Activated naive CD4-positive, alpha-beta T cell treated with anti-CD3 and anti-CD28 coated beads for 36 hours (primary cell): ENCODE data around the gene GPR171. TPM values are rescaled to one million over a fixed set of nuclear protein-coding genes. Genes with fewer than 3 reads are reported as not detected.

Experiments used
- CTCF ChIA-PET: fragments of 350-600 bp; sonication (Branson Sonifier 250); formaldehyde crosslinking; loops from one replicate; lab custom pipeline; 2021; ENCODE audit warnings: antibody characterized with exemption; lab: Charles Lee
- DNase-seq: peaks from one replicate; pipeline ENCODE4 v3.0.0-alpha.2; 2020
- H3K27ac Mint-ChIP-seq: one replicate; pipeline ENCODE4 v1.8.0; 2021; ENCODE audit warnings: mild to moderate bottlenecking, mixed read lengths
- H3K27me3 Mint-ChIP-seq: one replicate; pipeline ENCODE4 v1.8.0; 2021; ENCODE audit warnings: low read depth, mixed read lengths
- H3K36me3 Mint-ChIP-seq: one replicate; pipeline ENCODE4 v1.8.0; 2021; ENCODE audit warnings: low read depth, mixed read lengths
- H3K4me1 Mint-ChIP-seq: one replicate; pipeline ENCODE4 v1.8.0; 2021; ENCODE audit warnings: low read depth, mixed read lengths
- H3K4me3 Mint-ChIP-seq: one replicate; pipeline ENCODE4 v1.8.0; 2021; ENCODE audit warnings: mild to moderate bottlenecking, moderate library complexity, mixed read lengths
- H3K9me3 Mint-ChIP-seq: one replicate; pipeline ENCODE4 v1.8.0; 2021; ENCODE audit warnings: mixed read lengths
- intact Hi-C: fragments of 100-400 bp; cut with micrococcal nuclease; formaldehyde crosslinking; loops from one replicate; pipeline ENCODE4 v1.15.1; 2023
- total RNA-seq, 2 experiments: library from RNA; stranded (reverse); gene quantifications; one replicate each; pipeline ENCODE4 v1.2.3, GENCODE V29; 2021

The GPR171 gene
- total RNA-seq, 2 experiments from 2014 or later, result 42.8 to 46.9 TPM

DNA sequence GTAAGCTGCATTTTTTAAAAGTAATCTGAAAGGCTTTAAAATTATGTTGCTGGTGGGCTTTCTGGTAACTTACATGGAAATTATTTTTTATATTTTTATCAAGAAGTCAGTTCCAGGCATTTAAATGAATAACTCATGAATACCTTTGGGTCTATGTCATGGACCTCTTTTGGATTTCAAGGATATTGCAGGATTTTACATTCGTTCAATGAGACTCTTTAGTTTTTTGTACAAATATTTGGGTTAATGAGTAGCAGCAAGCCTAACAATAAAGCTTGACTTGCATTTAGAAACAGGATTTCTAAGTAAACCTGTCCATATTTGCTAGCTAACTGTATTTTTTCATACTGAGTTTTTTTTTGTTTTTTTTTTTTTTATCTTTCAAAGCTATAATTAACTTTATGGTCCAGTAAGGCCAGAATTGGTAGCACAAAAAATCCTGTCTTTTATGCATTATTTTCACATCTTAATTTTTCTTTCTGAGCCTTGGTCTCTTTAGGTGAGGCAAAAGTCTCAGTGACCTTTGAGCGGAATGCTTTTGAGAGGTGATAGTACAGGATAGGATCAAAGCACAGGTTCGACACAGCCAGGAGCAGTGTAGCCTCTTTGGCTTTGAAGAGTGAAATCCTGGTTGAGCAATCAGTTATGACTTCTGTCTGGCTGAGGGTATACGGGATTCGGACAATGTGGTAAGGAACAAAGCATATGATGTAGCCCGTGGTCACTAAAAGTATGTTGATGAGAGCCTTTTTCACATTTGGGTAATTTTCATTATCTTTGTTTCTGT is 4.8 kb downstream of the GPR171 start:
- H3K4me3 Mint-ChIP-seq, result peak overlapping the region; percentile 94
- peaks cover 40% of the 10 kb centered on the region for H3K4me1 Mint-ChIP-seq
- H3K27ac Mint-ChIP-seq, result peak overlapping the region; percentile 100
- H3K9me3 Mint-ChIP-seq, result peaks cover 6% of the 10 kb centered on the region
- CTCF ChIA-PET, result interaction anchor here (1.8 to 3.6 kb wide), 3 partner anchors 10 to 30 kb away, joined by 5 to 18 read pairs (median 15); no protein-coding TSS in a partner anchor
- no peak for DNase-seq
- H3K36me3 Mint-ChIP-seq, result peaks cover 66% of the 10 kb centered on the region
- intact Hi-C loops, result loop anchor here (5.0 kb wide), 1 partner anchor 596 kb away; the partner anchor contains the start of gene SELENOT
- no peaks in the 10 kb centered on the region for H3K27me3 Mint-ChIP-seq

DNA sequence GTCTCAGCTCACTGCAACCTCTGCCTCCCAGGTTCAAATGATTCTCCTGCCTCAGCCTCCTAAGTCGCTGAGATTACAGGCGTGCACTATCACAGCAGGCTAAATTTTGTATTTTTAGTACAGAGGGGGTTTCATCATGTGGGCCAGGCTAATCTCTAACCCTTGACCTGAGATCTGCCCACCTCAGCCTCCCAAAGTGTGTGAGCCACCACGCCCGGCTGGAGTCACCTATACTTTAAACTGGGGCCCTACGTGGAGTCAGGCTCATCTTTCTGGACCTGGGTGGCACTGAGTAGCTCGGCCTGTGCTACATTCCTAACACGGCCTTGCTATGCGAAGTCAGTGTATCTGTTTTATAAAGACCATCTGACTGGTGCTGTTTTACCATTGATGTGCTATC is 5.8 kb downstream of the GPR171 start:
- intact Hi-C loops, result loop anchor here (5.0 kb wide), 1 partner anchor 595 kb away; the partner anchor contains the start of gene SELENOT
- Mint-ChIP-seq H3K27me3 (no peaks in the 10 kb centered on the region), H3K4me3 (no peak overlapping the region), H3K27ac (peak overlapping the region; percentile 41), H3K9me3 (peaks cover 12% of the 10 kb centered on the region), H3K4me1 (peaks cover 46% of the 10 kb centered on the region), H3K36me3 (peaks cover 60% of the 10 kb centered on the region)
- no peak for DNase-seq
- CTCF ChIA-PET, result interaction anchor here (1.0 to 3.1 kb wide), 7 partner anchors 9 to 38 kb away, joined by 3 to 18 read pairs (median 5); no protein-coding TSS in a partner anchor

- intact Hi-C loops, result loop anchor here (5.0 kb wide), 1 partner anchor 594 kb away; the partner anchor contains the start of gene SELENOT
- H3K27me3 Mint-ChIP-seq, result no peaks in the 10 kb centered on the region
- peaks cover 53% of the 10 kb centered on the region for H3K36me3 Mint-ChIP-seq
- CTCF ChIA-PET, result interaction anchor here (1.0 to 3.1 kb wide), 7 partner anchors 8 to 39 kb away, joined by 3 to 18 read pairs (median 5); no protein-coding TSS in a partner anchor
- H3K9me3 Mint-ChIP-seq, result peaks cover 12% of the 10 kb centered on the region
- H3K27ac Mint-ChIP-seq, result peak overlapping the region; percentile 41
- H3K4me3 Mint-ChIP-seq, result no peak overlapping the region
- H3K4me1 Mint-ChIP-seq, result peaks cover 50% of the 10 kb centered on the region
- DNase-seq, result no peak
These were observed 6.6 kb downstream of the GPR171 start for GRCh38 chr3:151196434-151196833.

- no peak overlapping the region for H3K4me3 Mint-ChIP-seq
- H3K27me3 Mint-ChIP-seq, result no peaks in the 10 kb centered on the region
- H3K4me1 Mint-ChIP-seq, result peaks cover 56% of the 10 kb centered on the region
- H3K36me3 Mint-ChIP-seq, result peaks cover 50% of the 10 kb centered on the region
- H3K27ac Mint-ChIP-seq, result no peak overlapping the region
- DNase-seq, result no peak
- intact Hi-C loops, result loop anchor here (5.0 kb wide), 1 partner anchor 594 kb away; the partner anchor contains the start of gene SELENOT
- CTCF ChIA-PET, result interaction anchor here (0.7 to 3.1 kb wide), 5 partner anchors 12 to 411 kb away, joined by 3 to 18 read pairs (median 6); no protein-coding TSS in a partner anchor
- peaks cover 13% of the 10 kb centered on the region for H3K9me3 Mint-ChIP-seq
These were observed 7.2 kb downstream of the GPR171 start for GRCh38 chr3:151195826-151196225.

- Mint-ChIP-seq H3K9me3 (peaks cover 11% of the 10 kb centered on the region), H3K27me3 (no peaks in the 10 kb centered on the region), H3K4me3 (no peak overlapping the region), H3K4me1 (peaks cover 68% of the 10 kb centered on the region), H3K27ac (no peak overlapping the region), H3K36me3 (peaks cover 28% of the 10 kb centered on the region)
- CTCF ChIA-PET, result interaction anchor here (1.0 to 1.2 kb wide), 4 partner anchors 9 to 86 kb away, joined by 3 to 4 read pairs (median 4); partner anchors contain the start of gene P2RY14
- intact Hi-C loops, result no loop called here
- DNase-seq, result no peak
These were observed 10.5 kb downstream of the GPR171 start for GRCh38 chr3:151192545-151192944.

- Mint-ChIP-seq H3K36me3 (peaks cover 21% of the 10 kb centered on the region), H3K4me3 (peak overlapping the region; percentile 41), H3K9me3 (peaks cover 11% of the 10 kb centered on the region), H3K27me3 (no peaks in the 10 kb centered on the region), H3K27ac (peak overlapping the region; percentile 93), H3K4me1 (peaks cover 68% of the 10 kb centered on the region)
- no peak for DNase-seq
- intact Hi-C loops, result loop anchor here (1.0 to 2.0 kb wide), 6 partner anchors 12 to 114 kb away; partner anchors contain the start of genes GPR171 and P2RY14
- CTCF ChIA-PET, result interaction anchor here (1.0 to 2.2 kb wide), 2 partner anchors 20 to 37 kb away, joined by 4 to 9 read pairs; no protein-coding TSS in a partner anchor
These were observed 11.9 kb downstream of the GPR171 start for GRCh38 chr3:151191095-151191494.

- no peak for DNase-seq
- Mint-ChIP-seq H3K27me3 (no peaks in the 10 kb centered on the region), H3K4me1 (peaks cover 44% of the 10 kb centered on the region), H3K9me3 (no peaks in the 10 kb centered on the region), H3K4me3 (peak overlapping the region; percentile 62), H3K27ac (peak overlapping the region; percentile 51), H3K36me3 (no peaks in the 10 kb centered on the region)
- intact Hi-C loops, result no loop called here
- CTCF ChIA-PET, result interaction anchor here (1.8 to 2.8 kb wide), 3 partner anchors 12 to 45 kb away, joined by 7 to 14 read pairs (median 11); no protein-coding TSS in a partner anchor
These were observed 19.7 kb downstream of the GPR171 start for GRCh38 chr3:151183265-151183671.

DNA sequence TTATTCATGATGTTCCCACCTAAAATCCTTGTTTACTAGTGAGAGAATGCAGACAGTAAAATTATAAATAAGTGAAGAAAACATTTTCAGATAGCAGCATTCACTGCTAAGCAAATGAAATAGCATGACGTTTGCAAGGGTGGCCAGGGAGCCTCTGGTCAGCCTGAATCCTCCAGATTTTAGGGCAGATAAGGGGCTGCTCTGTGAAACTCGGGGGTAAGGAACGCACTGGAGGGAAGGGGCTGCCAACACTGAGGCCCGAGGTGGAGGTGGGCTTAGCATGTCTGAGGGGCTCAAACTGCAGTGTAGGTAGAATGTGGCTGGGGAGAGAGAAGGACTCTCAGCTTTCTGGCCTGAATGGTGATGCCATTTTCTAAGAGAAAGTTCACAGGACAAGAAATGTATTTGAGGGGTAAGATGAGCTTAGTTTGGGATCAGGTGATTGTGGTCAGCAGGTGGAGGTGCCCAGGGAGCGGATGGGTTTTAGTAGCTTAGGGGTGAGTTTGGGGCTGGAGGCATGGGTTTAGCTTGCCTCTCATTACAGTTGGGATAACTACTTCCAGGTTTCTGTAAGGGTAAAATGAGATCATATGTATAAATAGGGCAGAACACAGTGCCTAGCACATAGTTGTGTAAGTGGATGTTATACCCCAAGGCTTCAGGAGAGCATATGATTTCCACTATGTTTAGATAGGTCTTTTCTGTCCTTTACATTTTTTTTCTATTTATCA is 20.5 kb downstream of the GPR171 start:
- H3K4me3 Mint-ChIP-seq, result no peak overlapping the region
- H3K4me1 Mint-ChIP-seq, result peaks cover 40% of the 10 kb centered on the region
- no peaks in the 10 kb centered on the region for H3K27me3 Mint-ChIP-seq
- H3K9me3 Mint-ChIP-seq, result no peaks in the 10 kb centered on the region
- CTCF ChIA-PET, result interaction anchor here (1.0 to 2.8 kb wide), 4 partner anchors 10 to 45 kb away, joined by 3 to 14 read pairs (median 9); no protein-coding TSS in a partner anchor
- DNase-seq, result no peak
- intact Hi-C loops, result no loop called here
- no peak overlapping the region for H3K27ac Mint-ChIP-seq
- H3K36me3 Mint-ChIP-seq, result no peaks in the 10 kb centered on the region

- H3K36me3 Mint-ChIP-seq, result no peaks in the 10 kb centered on the region
- no peaks in the 10 kb centered on the region for H3K27me3 Mint-ChIP-seq
- H3K4me3 Mint-ChIP-seq, result no peak overlapping the region
- intact Hi-C loops, result no loop called here
- no peaks in the 10 kb centered on the region for H3K9me3 Mint-ChIP-seq
- CTCF ChIA-PET, result interaction anchor here (0.6 to 1.7 kb wide), 8 partner anchors 10 to 129 kb away, joined by 3 to 6 read pairs (median 3); partner anchors contain the start of gene P2RY14
- DNase-seq, result no peak
- no peak overlapping the region for H3K27ac Mint-ChIP-seq
- peaks cover 23% of the 10 kb centered on the region for H3K4me1 Mint-ChIP-seq
These were observed 24.7 kb downstream of the GPR171 start for GRCh38 chr3:151178208-151178845.

DNA sequence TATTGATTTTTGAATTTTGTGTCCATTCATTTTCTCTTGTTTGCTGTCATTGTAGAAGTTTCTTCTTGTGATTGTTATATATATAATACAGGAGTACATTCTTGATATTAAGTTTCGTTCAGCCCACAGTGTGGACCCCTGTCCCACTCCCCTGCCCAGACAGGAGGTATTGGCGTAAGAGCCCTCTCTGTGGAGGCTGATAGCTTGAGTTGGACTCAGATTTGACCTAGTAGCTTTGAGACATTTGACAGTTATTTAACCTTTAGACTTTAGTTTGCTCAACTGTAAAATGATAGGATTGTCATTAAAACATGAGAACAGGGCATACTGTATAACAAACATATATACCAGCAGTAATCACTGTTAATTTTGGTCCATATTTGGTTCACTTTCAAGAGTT is 27.1 kb downstream of the GPR171 start:
- CTCF ChIA-PET, result interaction anchor here (0.7 to 1.0 kb wide), 2 partner anchors 33 to 109 kb away, joined by 3 read pairs; no protein-coding TSS in a partner anchor
- H3K27me3 Mint-ChIP-seq, result no peaks in the 10 kb centered on the region

GRCh38 chr3:151174351-151174750 is 28.7 kb downstream of the GPR171 start:
- H3K4me1 Mint-ChIP-seq, result peaks cover 38% of the 10 kb centered on the region
- no peak for DNase-seq
- H3K27me3 Mint-ChIP-seq, result no peaks in the 10 kb centered on the region
- no peaks in the 10 kb centered on the region for H3K9me3 Mint-ChIP-seq
- H3K4me3 Mint-ChIP-seq, result no peak overlapping the region
- intact Hi-C loops, result no loop called here
- no peaks in the 10 kb centered on the region for H3K36me3 Mint-ChIP-seq
- CTCF ChIA-PET, result no interaction called here
- no peak overlapping the region for H3K27ac Mint-ChIP-seq

More for the DNA sequence above, 27.1 kb downstream of the GPR171 start:
- peaks cover 26% of the 10 kb centered on the region for H3K4me1 Mint-ChIP-seq
- H3K9me3 Mint-ChIP-seq, result no peaks in the 10 kb centered on the region
- intact Hi-C loops, result no loop called here
- H3K4me3 Mint-ChIP-seq, result no peak overlapping the region
- H3K36me3 Mint-ChIP-seq, result no peaks in the 10 kb centered on the region
- no peak overlapping the region for H3K27ac Mint-ChIP-seq
- no peak for DNase-seq
